HepG2 (cell line): ENCODE results near the gene CDH12.

Source experiments
- SNAPC2 ChIP-seq: sonication (generic); formaldehyde crosslinking; IDR thresholded peaks from 2 replicates; pipeline ENCODE4 v1.8.1; 2022; ENCODE audit warnings: mild to moderate bottlenecking, missing genetic modification reagents
- ZNF124 ChIP-seq: sonication (generic); formaldehyde crosslinking; IDR thresholded peaks from 2 replicates; pipeline ENCODE4 v1.4.0; 2020; ENCODE audit warnings: missing genetic modification reagents
- ZNF296 ChIP-seq: sonication (generic); formaldehyde crosslinking; conservative IDR thresholded peaks from 2 replicates; pipeline ENCODE4 v1.5.0; 2020; ENCODE audit warnings: mild to moderate bottlenecking, missing genetic modification reagents
- ZNF318 ChIP-seq: sonication (generic); formaldehyde crosslinking; IDR thresholded peaks from 2 replicates; pipeline ENCODE4 v1.4.0; 2020; ENCODE audit warnings: mild to moderate bottlenecking, missing genetic modification reagents

- TF ChIP-seq ZNF318 (CRISPR knock-in tag) (no peak), SNAPC2 (no peak), ZNF124 (no peak), ZNF296 (CRISPR knock-in tag) (no peak)
Measured at GRCh38 chr5:22070186-22070728, 782.9 kb downstream of the CDH12 start.
